ENCODE data around the gene SDK1.
"Not testable (repeated sequence)": the region's sequence is repeated elsewhere in the genome, so short reads cannot be mapped to it uniquely, and the experiment has no call there.

DNA sequence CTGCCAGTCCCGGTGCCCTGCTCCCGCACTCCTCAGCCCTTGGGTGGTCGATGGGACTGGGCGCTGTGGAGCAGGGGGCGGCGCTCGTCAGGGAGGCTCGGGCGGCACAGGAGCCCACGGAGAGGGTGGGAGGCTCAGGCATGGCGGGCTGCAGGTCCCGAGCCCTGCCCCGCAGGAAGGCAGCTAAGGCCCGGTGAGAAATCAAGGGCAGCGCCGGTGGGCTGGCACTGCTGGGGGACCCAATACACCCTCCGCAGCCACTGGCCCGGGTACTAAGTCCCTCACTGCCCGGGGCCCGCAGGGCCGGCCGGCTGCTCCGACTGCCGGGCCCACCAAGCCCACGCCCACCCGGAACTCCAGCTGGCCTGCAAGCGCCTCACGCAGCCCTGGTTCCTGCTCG lies 1012.9 kb downstream of the SDK1 start:
- TF ChIP-seq, protein P1, sequence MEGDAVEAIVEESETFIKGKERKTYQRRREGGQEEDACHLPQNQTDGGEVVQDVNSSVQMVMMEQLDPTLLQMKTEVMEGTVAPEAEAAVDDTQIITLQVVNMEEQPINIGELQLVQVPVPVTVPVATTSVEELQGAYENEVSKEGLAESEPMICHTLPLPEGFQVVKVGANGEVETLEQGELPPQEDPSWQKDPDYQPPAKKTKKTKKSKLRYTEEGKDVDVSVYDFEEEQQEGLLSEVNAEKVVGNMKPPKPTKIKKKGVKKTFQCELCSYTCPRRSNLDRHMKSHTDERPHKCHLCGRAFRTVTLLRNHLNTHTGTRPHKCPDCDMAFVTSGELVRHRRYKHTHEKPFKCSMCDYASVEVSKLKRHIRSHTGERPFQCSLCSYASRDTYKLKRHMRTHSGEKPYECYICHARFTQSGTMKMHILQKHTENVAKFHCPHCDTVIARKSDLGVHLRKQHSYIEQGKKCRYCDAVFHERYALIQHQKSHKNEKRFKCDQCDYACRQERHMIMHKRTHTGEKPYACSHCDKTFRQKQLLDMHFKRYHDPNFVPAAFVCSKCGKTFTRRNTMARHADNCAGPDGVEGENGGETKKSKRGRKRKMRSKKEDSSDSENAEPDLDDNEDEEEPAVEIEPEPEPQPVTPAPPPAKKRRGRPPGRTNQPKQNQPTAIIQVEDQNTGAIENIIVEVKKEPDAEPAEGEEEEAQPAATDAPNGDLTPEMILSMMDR (IDR thresholded peaks at IDR 0.05): not testable (repeated sequence)
- not testable (repeated sequence) for TF ChIP-seq POLR2A, POLR2AphosphoS5, EP300 (IDR thresholded peaks at IDR 0.05)
